Measurements from ENCODE around the gene IPO4. TPM values are rescaled to one million over a fixed set of nuclear protein-coding genes. Genes with fewer than 3 reads are reported as not detected.

IPO4 gene
- total and polyA plus RNA-seq, 2 of the 13 experiments (the other 11 are each of a cell fraction or from before 2014, with no cell fraction given), result 39.0 to 179 TPM

DNA sequence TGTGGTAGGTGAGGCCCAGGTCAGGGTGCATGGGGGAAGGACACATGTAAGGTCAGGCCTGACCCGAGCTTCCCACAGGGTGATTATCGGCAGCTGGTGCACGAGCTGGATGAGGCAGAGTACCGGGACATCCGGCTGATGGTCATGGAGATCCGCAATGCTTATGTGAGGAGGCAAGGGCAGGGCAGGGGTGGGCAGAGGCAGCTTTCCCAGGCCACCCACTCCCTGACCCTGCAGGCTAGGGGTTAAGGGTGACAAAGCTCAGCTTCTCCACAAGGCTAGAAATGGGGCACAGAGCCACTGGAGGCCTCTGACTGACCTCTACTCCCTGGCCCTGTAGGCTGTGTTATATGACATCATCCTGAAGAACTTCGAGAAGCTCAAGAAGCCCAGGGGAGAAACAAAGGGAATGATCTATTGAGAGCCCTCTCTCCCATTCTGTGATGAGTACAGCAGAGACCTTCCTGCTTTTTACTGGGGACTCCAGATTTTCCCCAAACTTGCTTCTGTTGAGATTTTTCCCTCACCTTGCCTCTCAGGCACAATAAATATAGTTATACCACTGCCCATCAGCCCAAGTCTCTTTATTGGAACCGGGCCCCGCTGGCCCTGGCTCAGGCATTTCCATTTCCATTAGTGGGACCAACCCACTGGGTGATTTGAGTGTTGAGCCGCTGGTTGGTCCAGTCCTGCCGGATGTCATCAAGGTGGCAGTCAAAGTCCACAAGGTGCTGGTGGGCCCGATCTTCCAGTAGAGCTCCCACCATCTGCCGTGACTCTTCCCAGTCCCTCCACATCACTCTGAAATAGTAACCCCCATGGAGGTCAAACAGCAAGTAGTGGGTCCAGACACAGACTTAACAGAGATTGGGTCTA lies 50.0 kb downstream of the IPO4 start (continued):
- TF ChIP-seq, protein P1, sequence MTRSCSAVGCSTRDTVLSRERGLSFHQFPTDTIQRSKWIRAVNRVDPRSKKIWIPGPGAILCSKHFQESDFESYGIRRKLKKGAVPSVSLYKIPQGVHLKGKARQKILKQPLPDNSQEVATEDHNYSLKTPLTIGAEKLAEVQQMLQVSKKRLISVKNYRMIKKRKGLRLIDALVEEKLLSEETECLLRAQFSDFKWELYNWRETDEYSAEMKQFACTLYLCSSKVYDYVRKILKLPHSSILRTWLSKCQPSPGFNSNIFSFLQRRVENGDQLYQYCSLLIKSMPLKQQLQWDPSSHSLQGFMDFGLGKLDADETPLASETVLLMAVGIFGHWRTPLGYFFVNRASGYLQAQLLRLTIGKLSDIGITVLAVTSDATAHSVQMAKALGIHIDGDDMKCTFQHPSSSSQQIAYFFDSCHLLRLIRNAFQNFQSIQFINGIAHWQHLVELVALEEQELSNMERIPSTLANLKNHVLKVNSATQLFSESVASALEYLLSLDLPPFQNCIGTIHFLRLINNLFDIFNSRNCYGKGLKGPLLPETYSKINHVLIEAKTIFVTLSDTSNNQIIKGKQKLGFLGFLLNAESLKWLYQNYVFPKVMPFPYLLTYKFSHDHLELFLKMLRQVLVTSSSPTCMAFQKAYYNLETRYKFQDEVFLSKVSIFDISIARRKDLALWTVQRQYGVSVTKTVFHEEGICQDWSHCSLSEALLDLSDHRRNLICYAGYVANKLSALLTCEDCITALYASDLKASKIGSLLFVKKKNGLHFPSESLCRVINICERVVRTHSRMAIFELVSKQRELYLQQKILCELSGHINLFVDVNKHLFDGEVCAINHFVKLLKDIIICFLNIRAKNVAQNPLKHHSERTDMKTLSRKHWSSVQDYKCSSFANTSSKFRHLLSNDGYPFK (CRISPR knock-in tag; IDR thresholded peaks at IDR 0.05; ENCODE audit: borderline replicate concordance), result peak; percentile 17; the same call in 1 of the 2 replicates
- TF ChIP-seq ZNF619 (CRISPR knock-in tag; IDR thresholded peaks at IDR 0.05) (no peak), HNRNPLL (IDR thresholded peaks at IDR 0.05; ENCODE audit: low read depth, low read length, poor library complexity, severe bottlenecking) (no peak), PITX1 (CRISPR knock-in tag; IDR thresholded peaks at IDR 0.05) (no peak; the same call in 1 of the 2 replicates), ZNF230 (CRISPR knock-in tag; IDR thresholded peaks at IDR 0.05) (no peak), ZNF749 (CRISPR knock-in tag; IDR thresholded peaks at IDR 0.05; ENCODE audit: borderline replicate concordance) (no peak), ZSCAN30 (CRISPR knock-in tag; IDR thresholded peaks at IDR 0.05) (no peak), ELF3 (CRISPR knock-in tag; IDR thresholded peaks at IDR 0.05) (no peak), ATRX (CRISPR knock-in tag; IDR thresholded peaks at IDR 0.05; ENCODE audit: borderline replicate concordance) (no peak), AHR (CRISPR knock-in tag; IDR thresholded peaks at IDR 0.05) (no peak), NRL (CRISPR knock-in tag; IDR thresholded peaks at IDR 0.05; ENCODE audit: borderline replicate concordance) (no peak), ZNF468 (CRISPR knock-in tag; IDR thresholded peaks at IDR 0.05) (no peak), CCDC6 (CRISPR knock-in tag; IDR thresholded peaks at IDR 0.05) (no peak), ZBTB8A (CRISPR knock-in tag; IDR thresholded peaks at IDR 0.05; ENCODE audit: borderline replicate concordance, low read depth) (no peak), ZNF367 (CRISPR knock-in tag; IDR thresholded peaks at IDR 0.05; ENCODE audit: borderline replicate concordance) (no peak)
- TF ChIP-seq, protein P2, sequence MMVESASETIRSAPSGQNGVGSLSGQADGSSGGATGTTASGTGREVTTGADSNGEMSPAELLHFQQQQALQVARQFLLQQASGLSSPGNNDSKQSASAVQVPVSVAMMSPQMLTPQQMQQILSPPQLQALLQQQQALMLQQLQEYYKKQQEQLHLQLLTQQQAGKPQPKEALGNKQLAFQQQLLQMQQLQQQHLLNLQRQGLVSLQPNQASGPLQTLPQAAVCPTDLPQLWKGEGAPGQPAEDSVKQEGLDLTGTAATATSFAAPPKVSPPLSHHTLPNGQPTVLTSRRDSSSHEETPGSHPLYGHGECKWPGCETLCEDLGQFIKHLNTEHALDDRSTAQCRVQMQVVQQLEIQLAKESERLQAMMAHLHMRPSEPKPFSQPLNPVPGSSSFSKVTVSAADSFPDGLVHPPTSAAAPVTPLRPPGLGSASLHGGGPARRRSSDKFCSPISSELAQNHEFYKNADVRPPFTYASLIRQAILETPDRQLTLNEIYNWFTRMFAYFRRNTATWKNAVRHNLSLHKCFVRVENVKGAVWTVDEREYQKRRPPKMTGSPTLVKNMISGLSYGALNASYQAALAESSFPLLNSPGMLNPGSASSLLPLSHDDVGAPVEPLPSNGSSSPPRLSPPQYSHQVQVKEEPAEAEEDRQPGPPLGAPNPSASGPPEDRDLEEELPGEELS (CRISPR knock-in tag; IDR thresholded peaks at IDR 0.05), result no peak
- TF ChIP-seq, protein P3, sequence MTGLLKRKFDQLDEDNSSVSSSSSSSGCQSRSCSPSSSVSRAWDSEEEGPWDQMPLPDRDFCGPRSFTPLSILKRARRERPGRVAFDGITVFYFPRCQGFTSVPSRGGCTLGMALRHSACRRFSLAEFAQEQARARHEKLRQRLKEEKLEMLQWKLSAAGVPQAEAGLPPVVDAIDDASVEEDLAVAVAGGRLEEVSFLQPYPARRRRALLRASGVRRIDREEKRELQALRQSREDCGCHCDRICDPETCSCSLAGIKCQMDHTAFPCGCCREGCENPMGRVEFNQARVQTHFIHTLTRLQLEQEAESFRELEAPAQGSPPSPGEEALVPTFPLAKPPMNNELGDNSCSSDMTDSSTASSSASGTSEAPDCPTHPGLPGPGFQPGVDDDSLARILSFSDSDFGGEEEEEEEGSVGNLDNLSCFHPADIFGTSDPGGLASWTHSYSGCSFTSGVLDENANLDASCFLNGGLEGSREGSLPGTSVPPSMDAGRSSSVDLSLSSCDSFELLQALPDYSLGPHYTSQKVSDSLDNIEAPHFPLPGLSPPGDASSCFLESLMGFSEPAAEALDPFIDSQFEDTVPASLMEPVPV (CRISPR knock-in tag; IDR thresholded peaks at IDR 0.05), result 0 out of 2 replicates have a peak, but pooled peaks have one; percentile 8
- TF ChIP-seq, protein P4, sequence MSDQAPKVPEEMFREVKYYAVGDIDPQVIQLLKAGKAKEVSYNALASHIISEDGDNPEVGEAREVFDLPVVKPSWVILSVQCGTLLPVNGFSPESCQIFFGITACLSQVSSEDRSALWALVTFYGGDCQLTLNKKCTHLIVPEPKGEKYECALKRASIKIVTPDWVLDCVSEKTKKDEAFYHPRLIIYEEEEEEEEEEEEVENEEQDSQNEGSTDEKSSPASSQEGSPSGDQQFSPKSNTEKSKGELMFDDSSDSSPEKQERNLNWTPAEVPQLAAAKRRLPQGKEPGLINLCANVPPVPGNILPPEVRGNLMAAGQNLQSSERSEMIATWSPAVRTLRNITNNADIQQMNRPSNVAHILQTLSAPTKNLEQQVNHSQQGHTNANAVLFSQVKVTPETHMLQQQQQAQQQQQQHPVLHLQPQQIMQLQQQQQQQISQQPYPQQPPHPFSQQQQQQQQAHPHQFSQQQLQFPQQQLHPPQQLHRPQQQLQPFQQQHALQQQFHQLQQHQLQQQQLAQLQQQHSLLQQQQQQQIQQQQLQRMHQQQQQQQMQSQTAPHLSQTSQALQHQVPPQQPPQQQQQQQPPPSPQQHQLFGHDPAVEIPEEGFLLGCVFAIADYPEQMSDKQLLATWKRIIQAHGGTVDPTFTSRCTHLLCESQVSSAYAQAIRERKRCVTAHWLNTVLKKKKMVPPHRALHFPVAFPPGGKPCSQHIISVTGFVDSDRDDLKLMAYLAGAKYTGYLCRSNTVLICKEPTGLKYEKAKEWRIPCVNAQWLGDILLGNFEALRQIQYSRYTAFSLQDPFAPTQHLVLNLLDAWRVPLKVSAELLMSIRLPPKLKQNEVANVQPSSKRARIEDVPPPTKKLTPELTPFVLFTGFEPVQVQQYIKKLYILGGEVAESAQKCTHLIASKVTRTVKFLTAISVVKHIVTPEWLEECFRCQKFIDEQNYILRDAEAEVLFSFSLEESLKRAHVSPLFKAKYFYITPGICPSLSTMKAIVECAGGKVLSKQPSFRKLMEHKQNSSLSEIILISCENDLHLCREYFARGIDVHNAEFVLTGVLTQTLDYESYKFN (CRISPR knock-in tag; conservative IDR thresholded peaks at IDR 0.05), result no peak

Measured in HepG2 (cell line).